Measurements from ENCODE around the gene DIP2C.
"Not testable (repeated sequence)": the region's sequence is repeated elsewhere in the genome, so short reads cannot be mapped to it uniquely, and the experiment has no call there.

DIP2C gene

GRCh38 chr10:338171-339037, 351.1 kb downstream of the DIP2C start:
- DNase-seq, result no peak

DNA sequence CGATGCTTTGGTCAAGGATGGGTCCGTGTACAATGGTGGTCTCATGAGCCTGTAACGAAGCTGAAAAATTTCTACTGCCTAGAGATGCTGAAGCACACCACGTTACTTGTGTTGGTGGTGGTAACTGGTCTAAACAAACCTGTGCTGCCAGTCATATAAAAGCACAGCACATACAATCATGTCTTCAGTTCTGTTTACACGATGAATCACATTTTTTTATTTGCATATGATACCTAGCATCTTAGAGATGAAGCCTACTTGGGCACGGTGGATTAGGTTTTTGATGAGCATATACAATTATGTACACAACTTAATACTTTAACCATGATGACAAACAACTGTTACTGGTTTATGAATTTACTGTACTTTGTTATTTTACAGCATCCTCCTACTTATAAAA, 353.2 kb downstream of the DIP2C start:
- DNase-seq, result no peak

- no peak for DNase-seq
These were observed 354.2 kb downstream of the DIP2C start for GRCh38 chr10:335151-335800.

DNA sequence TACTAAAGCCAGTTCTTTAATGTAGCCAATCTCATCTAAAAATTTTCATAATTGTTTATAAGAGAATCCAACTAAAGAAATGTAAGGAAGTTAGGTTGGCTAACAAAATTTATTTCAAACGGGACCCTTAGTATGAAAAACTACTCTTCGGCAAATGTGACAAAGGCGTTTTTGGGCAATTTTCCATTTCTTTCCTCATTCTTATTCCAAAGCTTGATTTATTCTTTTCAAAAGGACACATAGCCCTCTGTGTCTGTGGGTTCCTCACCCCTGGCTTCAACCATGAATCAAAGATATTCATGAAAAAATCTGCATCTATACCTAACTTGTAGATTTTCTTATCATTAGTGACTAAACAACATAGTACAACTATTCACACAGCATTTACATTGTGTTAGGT, 358.3 kb downstream of the DIP2C start:
- DNase-seq, result no peak

DNA sequence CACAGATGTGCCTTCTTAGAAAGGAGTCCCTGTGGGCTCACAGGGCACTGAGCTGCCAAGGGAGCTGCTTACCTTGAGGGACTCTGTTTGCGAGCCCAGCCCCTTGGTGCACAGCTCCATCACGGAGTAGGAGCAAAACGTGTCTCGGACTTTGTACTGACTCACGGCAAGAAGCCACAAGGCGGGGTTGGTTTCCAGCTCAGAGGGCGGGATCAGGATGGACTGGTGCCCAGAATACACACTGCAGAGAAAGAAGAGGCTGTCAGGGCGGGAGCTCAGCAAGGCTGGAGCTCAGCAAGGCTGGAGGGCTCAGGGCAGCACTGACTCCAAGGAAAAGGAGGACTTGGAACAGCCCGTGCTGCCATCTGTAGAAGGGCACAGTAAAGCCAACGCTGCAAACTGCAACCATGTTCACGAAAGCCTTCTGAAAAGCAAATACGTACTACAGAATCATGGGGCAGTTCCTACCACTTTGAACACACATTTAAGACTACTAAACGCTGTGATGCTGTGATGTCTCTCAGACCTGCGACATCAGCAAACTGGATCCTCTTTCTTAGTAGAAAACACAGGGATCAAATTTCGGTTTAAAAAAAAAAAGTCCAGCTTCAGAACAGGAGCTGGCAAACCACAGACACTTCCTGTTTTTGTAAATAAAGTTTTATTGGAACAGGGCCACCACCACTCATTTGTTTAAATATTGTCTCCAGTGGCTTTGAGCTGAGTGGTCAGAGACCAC, 359.9 kb downstream of the DIP2C start:
- DNase-seq, result peak in 1 of 2 experiments; percentile 48

DNA sequence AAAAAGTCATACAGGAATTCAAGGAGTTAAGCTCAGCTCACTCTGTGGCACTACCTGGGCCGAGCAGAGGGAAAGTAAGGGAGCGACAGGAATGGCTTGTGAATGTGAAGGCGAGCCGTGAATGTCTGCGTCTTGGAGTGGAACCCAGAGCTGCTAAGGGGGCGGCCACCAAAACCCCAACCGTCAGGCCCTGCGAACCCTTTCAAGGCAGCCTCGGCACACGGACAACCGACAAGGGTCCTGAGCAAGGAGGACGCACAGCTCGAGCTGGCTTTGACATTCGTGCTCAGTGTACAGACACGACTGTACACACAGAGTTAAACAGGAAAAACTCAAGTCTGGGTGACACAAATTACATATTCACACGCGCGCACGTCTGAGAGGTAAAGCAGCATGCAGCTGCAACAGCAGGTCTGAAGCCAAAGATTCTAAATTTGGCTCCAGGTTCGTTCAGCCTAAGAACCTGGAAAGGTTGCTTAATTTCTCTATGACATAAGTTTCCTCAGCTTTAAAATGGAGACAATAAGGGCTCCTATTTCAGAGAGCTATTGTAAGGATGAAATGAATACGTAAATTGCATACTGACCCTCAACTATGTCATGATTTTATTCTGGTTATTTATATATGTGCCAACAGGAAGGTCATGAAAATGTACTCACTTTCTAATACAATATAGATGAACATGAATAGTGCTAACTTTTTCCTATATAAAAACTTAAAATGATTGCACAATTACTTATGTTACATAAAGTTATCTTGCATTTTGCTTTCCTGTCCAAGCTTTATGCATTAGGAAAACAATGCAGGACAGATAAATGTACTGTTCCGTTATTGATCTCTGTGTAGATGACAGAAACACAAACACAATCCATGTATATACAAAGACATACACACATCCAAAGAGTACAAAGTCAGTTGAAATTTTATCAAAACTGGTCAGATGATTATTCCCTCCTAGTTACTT, 361.3 kb downstream of the DIP2C start:
- no peak for DNase-seq

DNA sequence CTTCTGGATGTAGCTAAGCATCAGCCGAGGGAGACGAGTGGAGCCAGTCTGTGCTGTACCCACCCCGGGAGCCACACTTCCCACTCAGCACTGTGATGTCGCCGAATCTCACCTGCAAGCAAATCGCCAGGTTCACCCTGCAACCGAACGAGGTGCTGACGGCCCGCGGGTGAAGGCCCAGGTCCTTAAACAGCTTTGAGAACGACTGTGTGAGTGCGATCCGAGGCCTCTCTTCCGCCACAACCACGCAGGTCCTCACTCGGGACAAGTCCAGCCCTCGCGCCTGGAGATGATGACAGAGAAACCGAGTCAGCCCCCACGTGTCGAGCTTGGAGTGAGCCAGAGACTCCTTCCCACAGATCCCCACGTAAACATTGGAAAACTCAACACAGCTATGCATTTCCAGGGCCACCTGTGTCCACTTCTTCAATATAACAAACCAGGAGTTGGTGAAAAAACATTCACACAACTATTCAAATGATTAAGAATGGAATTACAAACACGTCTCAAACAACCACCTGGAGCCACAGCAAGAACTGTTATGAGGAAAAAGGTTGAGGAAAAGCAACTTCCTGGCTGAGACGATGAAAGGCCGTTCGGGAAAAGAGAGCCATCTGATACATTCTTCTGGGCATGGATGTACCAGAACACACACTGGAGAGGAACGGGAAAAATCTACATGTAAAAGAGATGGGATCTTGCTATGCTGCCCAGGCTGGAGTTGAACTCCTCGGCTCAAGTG, 362.4 kb downstream of the DIP2C start:
- DNase-seq, result no peak

- no peak for DNase-seq
These were observed 363.1 kb downstream of the DIP2C start for GRCh38 chr10:326350-326749.

DNA sequence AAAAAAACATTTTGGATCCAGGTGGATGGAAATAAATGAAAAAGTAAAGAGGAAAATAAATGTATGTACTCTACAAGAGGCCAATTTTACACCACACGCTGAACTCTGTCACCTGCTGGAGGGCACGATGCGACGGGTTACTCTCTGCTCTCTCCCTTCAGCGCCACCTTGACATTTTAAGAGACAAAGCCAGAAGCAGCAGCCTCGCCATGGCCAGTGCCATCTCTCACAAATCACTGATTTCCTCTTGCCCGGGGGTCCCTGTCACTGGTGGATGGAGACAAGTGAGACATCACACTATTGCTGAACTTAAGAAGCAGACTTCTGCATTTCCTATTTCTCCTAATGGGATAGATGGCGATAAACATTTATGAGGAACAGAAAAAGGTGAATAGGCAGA, 364.2 kb downstream of the DIP2C start:
- DNase-seq, result no peak

DNA sequence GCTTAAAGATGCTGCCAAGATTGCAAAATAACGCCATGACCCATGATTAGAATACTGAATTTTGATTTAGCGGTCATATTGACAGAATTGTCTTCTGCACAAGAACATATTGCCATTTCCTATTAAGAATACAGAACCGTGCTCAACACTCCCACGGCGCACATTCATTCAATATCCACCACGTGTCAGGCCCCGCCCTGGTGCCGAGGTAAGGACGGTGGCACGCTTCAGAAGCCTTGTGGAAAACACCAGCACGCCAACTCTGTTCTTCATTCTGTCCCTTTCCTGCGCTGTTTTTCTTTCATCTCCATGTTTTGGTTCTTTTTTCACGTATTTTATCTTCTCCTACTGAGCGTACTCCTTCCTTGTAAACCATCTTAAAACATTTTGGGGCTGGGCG, 364.9 kb downstream of the DIP2C start:
- DNase-seq, result no peak

DNA sequence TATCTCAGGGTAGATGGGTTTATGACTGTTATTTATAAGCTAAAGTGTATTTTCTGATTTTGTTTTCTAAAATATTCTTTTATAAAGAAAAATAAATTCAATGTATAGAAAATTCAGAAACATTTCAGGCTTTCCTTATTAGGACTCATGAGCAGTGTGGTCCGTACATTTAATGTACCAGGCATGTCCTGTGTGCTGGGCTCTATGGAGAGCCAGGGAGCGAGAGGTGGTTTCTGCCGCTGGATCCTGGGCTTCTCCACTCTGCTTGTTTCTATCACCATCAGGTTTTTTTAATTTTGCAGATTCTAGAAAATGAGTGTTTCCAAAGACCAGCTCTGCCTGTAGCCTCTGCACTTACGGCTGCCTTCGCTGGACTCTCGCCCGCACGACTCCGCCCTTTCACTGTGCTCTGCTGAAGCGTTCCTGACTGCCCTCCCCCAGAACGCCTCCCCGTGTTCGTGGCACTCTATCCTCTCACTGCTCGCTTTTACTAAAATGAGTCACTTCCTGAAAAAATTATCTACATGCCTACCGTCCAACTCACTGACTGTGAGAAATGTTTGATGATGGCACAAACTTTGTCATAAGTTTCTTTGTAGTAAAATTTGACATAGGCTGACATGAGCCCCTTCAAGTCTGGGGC, 365.7 kb downstream of the DIP2C start:
- peak; percentile 84 to 93 for DNase-seq

GRCh38 chr10:323046-323445, 366.4 kb downstream of the DIP2C start:
- not testable (repeated sequence) for DNase-seq

DNA sequence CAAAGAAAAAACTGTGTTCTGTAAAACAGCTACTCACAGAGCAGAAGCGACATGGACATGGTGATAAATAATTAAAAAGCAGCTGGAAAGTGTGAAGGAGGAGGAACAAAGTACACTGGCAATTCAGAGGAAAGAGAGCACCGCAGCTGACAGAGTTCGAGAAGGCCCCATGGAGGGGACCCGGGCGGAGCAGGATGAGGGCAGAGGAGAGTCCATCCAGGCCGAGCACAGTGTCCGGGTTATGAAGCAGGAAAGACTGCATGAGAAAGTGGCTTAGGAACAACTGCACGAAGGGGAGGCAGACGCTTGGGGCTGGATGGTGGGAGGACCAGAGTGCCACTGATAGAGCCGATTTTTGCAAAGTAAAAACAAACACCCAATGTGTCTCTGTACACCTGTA, 368.7 kb downstream of the DIP2C start:
- no peak for DNase-seq

GRCh38 chr10:317926-318325, 371.5 kb downstream of the DIP2C start:
- DNase-seq, result no peak

DNA sequence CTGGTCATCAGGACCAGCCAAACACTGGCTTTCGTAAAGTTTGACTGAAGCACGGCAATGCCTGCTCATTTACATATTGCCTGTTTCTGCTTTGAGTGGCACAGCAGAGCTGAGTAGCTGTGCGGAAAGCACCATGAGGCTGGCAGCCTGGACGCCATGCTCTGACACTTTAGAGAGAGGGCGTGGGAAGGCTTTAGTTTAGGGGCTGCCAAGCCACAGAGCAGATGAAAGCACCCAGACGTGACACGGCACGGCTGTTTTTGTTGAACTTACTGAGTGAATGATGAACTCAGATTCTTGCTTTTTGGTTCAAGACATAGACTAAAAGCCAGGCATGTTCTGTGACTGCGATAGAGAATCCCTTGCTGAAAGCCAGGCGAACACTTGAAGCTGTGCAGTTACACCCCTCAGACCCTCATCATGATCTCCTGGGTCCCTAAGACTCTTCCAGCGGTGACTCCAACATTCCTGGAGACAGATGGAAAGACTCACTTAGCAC, 372.1 kb downstream of the DIP2C start:
- no peak for DNase-seq

GRCh38 chr10:316390-316789, 373.1 kb downstream of the DIP2C start:
- no peak for DNase-seq

- no peak for DNase-seq
These were observed 374.6 kb downstream of the DIP2C start for GRCh38 chr10:314871-315270.

GRCh38 chr10:314381-314780, 375.1 kb downstream of the DIP2C start:
- no peak for DNase-seq

- no peak for DNase-seq
These were observed 377.4 kb downstream of the DIP2C start for GRCh38 chr10:311901-312665.

GRCh38 chr10:310976-311639, 378.4 kb downstream of the DIP2C start:
- no peak for DNase-seq

All from SW 1271 (cell line).